Stimulated activated CD4-positive, alpha-beta T cell treated with anti-CD3 and anti-CD28 coated beads, TNF-alpha, amount 100 ng/mL, for 1 hour (primary cell): ENCODE measurements around the gene LIPG.
"Not testable (repeated sequence)": the region's sequence is repeated elsewhere in the genome, so short reads cannot be mapped to it uniquely, and the experiment has no call there.

ENCODE experiments used
- DNase-seq, 3 donors: peaks; one replicate each; pipeline ENCODE4 v3.0.0-alpha.2; 2020; ENCODE audit warnings: low read depth in 3 of 3, low spot score in 1 of 3

LIPG gene

GRCh38 chr18:49546278-49546677 is 15.6 kb upstream of the LIPG start:
- no peak for DNase-seq

DNA sequence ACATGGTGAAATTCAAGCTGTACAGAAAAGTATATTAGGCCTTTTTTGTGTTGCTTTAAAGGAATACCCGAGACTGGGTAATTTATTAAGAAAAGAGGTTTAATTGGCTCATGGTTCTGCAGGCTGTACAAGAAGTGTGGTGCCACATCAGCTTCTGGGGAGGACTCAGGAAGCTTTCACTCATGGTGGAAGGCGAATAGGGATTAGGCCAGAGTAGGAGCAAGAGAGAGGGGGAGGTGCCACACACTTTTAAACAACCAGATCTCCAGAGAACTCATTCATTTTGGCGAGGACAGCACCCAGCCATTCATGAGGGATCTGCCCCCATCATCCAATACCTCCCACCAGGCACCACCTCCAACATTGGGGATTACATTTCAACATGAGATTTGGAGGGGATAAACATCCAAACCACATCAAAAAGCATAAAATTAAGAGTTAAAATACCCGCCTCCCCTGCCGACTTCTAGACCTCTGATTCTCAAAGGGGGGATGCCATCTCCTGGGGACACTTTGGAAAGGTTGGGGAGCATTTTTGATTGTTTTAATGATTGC is 15.1 kb upstream of the LIPG start:
- no peak for DNase-seq

DNA sequence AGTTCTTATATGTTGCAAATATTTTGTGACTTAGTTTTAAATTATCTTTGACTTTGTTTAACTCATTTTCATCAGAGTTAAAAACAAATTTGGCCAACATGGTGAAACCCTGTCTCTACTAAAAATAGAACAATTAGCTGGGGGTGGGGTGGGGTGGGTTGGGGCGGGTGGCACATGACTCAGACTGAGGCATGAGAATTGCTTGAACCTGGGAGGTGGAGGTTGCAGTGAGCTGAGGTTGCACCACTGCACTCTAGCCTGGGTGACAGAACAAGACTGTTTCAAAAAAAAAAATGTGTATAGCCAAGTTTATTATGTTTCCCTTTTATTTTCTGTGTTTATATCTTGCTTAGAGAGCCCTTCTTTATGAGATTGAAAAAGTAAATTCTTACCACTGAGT is 14.2 kb upstream of the LIPG start:
- DNase-seq: no peak

DNA sequence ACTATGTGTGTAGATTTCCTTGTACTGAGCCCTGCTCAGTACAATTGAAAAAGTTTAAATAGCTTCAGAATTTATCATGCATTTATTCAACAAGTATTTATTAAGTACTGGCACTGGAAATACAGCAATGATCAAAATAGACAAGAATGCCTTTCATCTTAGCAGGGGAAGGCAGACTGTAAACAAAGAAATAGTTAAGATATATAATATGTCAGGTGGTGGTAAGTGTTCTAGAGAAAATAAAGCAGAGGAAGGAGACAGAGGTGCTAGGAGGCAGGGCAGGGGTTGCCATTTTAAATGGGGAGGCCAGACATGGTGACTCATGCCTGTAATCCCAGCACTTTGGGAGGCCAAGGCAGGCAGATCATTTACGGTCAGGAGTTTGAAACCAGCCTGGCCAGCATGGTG is 13.6 kb upstream of the LIPG start:
- no peak for DNase-seq

GRCh38 chr18:49550621-49551339 is 11.1 kb upstream of the LIPG start:
- DNase-seq: no peak

GRCh38 chr18:49553003-49553402 is 8.9 kb upstream of the LIPG start:
- DNase-seq: no peak

- DNase-seq: no peak
Measured at GRCh38 chr18:49555641-49556040, 6.2 kb upstream of the LIPG start.

- DNase-seq: no peak
Measured at GRCh38 chr18:49558356-49558755, 3.5 kb upstream of the LIPG start.

- DNase-seq: not testable (repeated sequence)
Measured at GRCh38 chr18:49559326-49559931, 2.4 kb upstream of the LIPG start.

- no peak for DNase-seq
Measured at GRCh38 chr18:49560277-49560623, 1.6 kb upstream of the LIPG start.

GRCh38 chr18:49560624-49561288 is 1.1 kb upstream of the LIPG start:
- no peak for DNase-seq

DNA sequence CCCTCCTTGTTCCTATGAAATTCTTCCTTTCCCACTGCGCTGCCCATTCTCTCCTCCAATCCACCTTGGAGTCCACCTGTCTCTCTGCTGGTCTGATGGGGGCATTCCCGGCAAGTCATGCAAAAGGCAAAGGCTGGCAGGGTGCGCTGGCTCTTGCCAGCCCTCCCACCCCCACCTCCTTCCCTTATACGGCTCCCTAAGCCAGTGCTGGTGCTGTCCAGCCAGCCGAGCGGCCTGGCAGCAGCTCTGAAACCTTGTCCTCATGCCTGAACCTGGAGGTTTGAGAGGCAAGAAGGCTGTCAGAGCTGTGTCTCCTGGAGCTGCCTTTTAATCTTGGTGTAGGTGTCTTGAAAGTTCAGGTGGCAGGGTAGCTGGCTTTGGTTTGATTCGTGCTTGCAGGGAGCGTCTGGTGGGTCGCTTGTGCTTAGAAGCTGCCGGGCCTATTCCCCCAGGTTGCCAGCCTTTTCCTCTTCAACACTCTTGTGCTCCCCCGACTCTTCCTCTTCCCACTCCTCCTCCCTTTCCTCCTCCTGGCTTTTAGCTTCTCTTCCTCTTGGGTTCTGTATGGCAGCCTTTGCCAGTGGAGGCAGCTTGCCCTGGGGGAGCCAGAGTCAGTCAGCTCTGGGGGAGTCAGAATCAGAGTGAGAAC is 748 bp downstream of the LIPG start:
- no peak for DNase-seq

DNA sequence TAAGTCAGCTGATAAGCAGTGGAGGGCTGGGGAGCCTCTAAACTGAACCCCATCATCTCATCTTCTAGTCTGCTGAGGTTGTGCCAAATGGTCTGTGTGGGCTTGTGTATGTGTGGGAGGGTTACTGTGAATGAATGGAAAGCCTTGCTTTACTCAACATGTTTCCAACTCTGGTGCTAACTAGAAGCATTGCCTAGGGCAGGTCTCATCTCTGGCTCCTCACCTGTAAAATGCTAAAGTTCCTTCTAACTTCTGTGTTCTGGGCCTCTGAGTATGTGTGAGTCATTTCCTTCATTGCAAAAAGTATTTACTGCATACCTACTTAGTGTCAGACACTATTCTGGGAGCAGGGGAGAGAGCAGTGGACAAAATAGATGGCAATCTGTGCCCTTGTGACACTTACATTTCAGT is 1.3 kb downstream of the LIPG start:
- no peak for DNase-seq

GRCh38 chr18:49563701-49564517 is 2.1 kb downstream of the LIPG start:
- DNase-seq: no peak

- DNase-seq: no peak
Measured at GRCh38 chr18:49564518-49564834, 2.6 kb downstream of the LIPG start.

GRCh38 chr18:49565101-49565500 is 3.2 kb downstream of the LIPG start:
- DNase-seq: no peak

DNA sequence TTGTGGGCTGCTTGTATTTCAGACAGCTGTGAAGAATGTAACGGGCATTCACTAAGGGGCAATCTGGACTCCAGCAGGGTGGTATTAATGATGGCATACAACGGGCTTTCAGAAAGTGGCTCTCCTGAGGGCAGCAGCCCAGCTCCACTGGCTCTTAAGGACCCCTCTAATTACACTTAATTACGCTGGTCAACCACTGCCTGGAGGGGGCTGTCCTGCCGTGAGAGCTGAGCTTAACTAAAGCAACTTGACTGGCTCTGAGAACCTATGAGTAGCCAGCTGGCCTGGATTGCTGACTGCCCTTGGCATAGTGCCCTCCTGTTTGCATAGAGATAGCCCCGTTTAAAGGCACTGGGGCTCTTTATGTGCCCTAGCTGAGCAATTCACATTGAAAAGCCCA is 3.8 kb downstream of the LIPG start:
- no peak for DNase-seq

- no peak for DNase-seq
Measured at GRCh38 chr18:49566217-49566770, 4.4 kb downstream of the LIPG start.

DNA sequence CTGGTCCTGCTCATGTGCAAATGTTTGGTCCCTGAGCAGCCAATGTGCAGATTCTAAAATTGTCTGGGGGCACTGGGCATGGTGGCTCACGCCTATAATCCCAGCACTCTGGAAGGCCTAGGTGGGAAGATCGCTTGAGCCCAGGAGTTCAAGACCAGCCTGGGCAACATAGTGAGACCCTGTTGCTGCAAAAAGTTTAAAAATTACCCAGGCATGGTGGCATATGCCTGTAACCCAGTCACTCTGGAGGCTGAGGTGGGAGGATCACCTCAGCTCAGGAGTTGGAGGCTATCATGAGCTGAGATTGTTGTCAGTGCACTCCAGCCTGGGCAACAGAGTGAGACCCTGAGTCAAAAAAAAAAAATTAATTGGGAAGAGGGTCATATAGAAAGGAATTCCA is 5.1 kb downstream of the LIPG start:
- DNase-seq: no peak

- DNase-seq: no peak
Measured at GRCh38 chr18:49569724-49570123, 7.9 kb downstream of the LIPG start.

DNA sequence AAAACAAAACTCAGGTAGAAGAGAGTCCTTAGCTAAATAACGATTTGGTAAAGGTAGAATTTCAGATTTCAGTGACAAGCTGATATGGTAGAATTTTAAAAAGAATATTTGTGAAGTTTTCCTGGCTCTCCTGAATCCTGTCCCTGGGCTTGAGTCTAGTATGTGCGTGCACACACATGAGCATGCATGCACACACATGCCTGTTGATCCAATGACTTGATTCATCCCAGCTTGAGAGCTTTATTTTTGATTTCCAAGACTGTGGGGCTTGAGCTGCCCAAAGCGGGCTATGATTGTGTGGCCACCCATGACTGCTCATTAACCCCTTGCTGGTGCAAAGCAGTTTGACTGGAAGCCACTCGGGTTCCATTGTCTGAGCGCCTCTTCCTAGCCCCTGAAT is 9.0 kb downstream of the LIPG start:
- DNase-seq: no peak
